Pancreas (tissue), 10 donors: ENCODE data around the gene CALML3. TPM values are rescaled to one million over a fixed set of nuclear protein-coding genes. Genes with fewer than 3 reads are reported as not detected.

ENCODE experiments used
- ATAC-seq, 4 donors: fragments of 200-7000 bp; cut with Tn5 transposase; one replicate each; pipeline versions ENCODE4 v1.8.0 to v1.9.1; 2020; ENCODE audit warnings: mild to moderate bottlenecking in 4 of 4, moderate library complexity in 4 of 4
- DNase-seq, 6 donors: peaks; one replicate each; pipeline ENCODE4 v3.0.0-alpha.2; 2020
- FAIRE-seq: peaks from 2 replicates; lab custom pipeline; 2012; peaks lifted over from hg19 to GRCh38; lab: Jason Lieb, UNC
- H3K27ac ChIP-seq, 4 donors: fragments of 200-600 bp; sonication (generic); 1 replicate in 3 of 4; 2 replicates in 1 of 4; pipeline versions ENCODE4 v1.5.0 to v1.8.0; 2020
- H3K27me3 ChIP-seq, 4 donors: fragments of 200-600 bp; one replicate each; pipeline ENCODE4 v1.8.0; 2021
- H3K36me3 ChIP-seq, 3 donors: fragments of 200-600 bp; sonication (generic) in 1 of 3; one replicate each; pipeline versions ENCODE4 v1.5.0 to v1.8.0; 2020 to 2021
- H3K4me1 ChIP-seq, 3 donors: fragments of 200-600 bp; one replicate each; pipeline ENCODE4 v1.8.0; 2021
- H3K4me3 ChIP-seq, 4 donors: fragments of 200-600 bp; sonication (generic) in 2 of 4; one replicate each; pipeline versions ENCODE4 v1.5.0 to v1.8.0; 2020 to 2021
- H3K9me3 ChIP-seq, 4 donors: fragments of 200-600 bp; one replicate each; pipeline ENCODE4 v1.8.0; 2021
- WGBS, 2 donors: extraction: QIAGEN DNeasy Blood & Tissue Kit; methylation state at CpG; one replicate each; pipeline ENCODE4 v1.1.7; 2013; 5-methylcytosine and 5-hydroxymethylcytosine counted together
- intact Hi-C, 3 donors: fragments of 100-400 bp; cut with DNase I; formaldehyde crosslinking; loops; one replicate each; pipeline versions ENCODE4 v1.11.1 to v1.14.2; 2022
- polyA plus RNA-seq, 2 donors: library from polyadenylated mRNA; stranded (reverse); fragments of 200-250 nt; gene quantifications; one replicate each; pipeline ENCODE4 v1.2.3, GENCODE V29; 2013
- total RNA-seq, 6 donors: library from RNA; stranded (reverse); fragmentation: NEBNext Ultra II Directional in 4 of 6; extraction: Animal tissue kit (Norgen Biotek cat#: 25700) in 4 of 6; gene quantifications; one replicate each; pipeline versions ENCODE4 v1.2.1 to v1.2.4, GENCODE V29; 2021 to 2023
- TF ChIP-seq, protein P1 (sequence below), 4 donors: fragments of 200-600 bp; sonication (generic) in 3 of 4; IDR thresholded peaks; one replicate each; pipeline versions ENCODE4 v1.5.0 to v1.8.0; 2021; ENCODE audit warnings: antibody characterized with exemption in 4 of 4
- donor health status: healthy with polysubstance abuse.
- donor health status: DM: no; HTN: no; CAD: no; lungs with moderate emphysema.
- donor health status: DM: no; HTN: no; CAD: no.
- donor health status: control.
- donor health status: control.
- donor health status: Bipolar disorder and iron deficiency.
- donor health status: DM: yes; HTN: yes; CAD: no.
- donor health status: DM: no; HTN: no; CAD: no.
- donor health status: DM: no; HTN: no; CAD: no.
- donor health status: DM: yes; HTN: yes; CAD: no.

Gene CALML3
- total and polyA plus RNA-seq, 8 donors = 0.05 to 0.08 TPM; not detected in 6

- FAIRE-seq = no peak
- Histone ChIP-seq H3K27me3 (no peaks in the 10 kb centered on the region), H3K9me3 (no peaks in the 10 kb centered on the region), H3K27ac (no peak overlapping the region), H3K4me1 (no peaks in the 10 kb centered on the region), H3K36me3 (no peaks in the 10 kb centered on the region), H3K4me3 (no peak overlapping the region)
- intact Hi-C loops = no loop called here
- 78 to 87% methylated on average over 3 of the region's 3 CpGs for WGBS, 2 donors
- DNase-seq = no peak
- ATAC-seq = no peak
- TF ChIP-seq, protein P1, sequence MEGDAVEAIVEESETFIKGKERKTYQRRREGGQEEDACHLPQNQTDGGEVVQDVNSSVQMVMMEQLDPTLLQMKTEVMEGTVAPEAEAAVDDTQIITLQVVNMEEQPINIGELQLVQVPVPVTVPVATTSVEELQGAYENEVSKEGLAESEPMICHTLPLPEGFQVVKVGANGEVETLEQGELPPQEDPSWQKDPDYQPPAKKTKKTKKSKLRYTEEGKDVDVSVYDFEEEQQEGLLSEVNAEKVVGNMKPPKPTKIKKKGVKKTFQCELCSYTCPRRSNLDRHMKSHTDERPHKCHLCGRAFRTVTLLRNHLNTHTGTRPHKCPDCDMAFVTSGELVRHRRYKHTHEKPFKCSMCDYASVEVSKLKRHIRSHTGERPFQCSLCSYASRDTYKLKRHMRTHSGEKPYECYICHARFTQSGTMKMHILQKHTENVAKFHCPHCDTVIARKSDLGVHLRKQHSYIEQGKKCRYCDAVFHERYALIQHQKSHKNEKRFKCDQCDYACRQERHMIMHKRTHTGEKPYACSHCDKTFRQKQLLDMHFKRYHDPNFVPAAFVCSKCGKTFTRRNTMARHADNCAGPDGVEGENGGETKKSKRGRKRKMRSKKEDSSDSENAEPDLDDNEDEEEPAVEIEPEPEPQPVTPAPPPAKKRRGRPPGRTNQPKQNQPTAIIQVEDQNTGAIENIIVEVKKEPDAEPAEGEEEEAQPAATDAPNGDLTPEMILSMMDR (IDR thresholded peaks at IDR 0.05) = no peak
Measured at GRCh38 chr10:5566614-5567013, 41.9 kb downstream of the CALML3 start.

DNA sequence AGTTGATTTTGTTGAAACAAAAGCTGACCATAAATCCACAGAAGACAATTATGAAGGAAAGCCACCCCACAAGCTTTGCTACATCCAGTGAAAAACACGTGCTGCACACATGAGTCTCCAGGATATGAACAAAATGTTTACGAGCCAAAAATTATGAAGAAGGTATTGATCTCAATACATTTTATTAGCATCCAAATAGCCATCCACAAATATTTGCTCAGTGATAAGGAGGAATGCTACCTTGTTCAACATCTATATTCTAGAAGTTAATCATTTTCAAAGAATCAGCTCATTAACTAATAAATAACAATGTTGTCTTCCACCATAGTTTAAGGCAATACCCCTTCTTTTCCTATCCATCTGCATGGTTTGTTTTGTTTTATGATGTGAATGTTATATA, 42.7 kb downstream of the CALML3 start:
- DNase-seq = no peak
- Histone ChIP-seq H3K4me3 (no peak overlapping the region), H3K4me1 (no peaks in the 10 kb centered on the region), H3K27me3 (no peaks in the 10 kb centered on the region), H3K36me3 (no peaks in the 10 kb centered on the region), H3K27ac (no peak overlapping the region), H3K9me3 (no peaks in the 10 kb centered on the region)
- FAIRE-seq = no peak
- no peak for ATAC-seq
- 45 to 54% methylated on average over 2 of the region's 2 CpGs for WGBS, 2 donors
- TF ChIP-seq, protein P1 (IDR thresholded peaks at IDR 0.05) = no peak
- intact Hi-C loops = no loop called here

DNA sequence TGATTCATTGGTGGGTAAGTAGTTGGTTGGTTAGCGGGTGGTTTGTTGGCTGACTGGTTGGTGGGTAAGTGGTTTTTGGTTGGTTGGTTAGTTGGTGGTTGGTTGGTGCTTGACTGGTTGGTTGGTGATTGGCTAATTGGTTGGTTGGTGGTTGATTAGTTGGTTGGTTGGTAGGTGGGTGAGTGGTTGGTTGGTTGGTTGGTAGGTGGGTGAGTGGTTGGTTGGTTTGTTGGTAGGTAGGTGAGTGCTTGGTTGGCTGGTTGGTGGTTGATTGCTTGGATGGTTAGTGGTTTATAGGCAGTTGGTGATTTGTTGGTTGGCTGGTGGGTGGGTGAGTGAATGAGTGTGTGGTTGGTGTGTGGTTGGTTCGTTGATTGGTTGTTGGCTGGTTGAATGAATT, 44.2 kb downstream of the CALML3 start:
- Histone ChIP-seq H3K27ac (no peak overlapping the region), H3K36me3 (no peaks in the 10 kb centered on the region), H3K27me3 (no peaks in the 10 kb centered on the region), H3K9me3 (no peaks in the 10 kb centered on the region), H3K4me1 (no peaks in the 10 kb centered on the region), H3K4me3 (no peak overlapping the region)
- intact Hi-C loops = no loop called here
- TF ChIP-seq, protein P1 (IDR thresholded peaks at IDR 0.05) = no peak
- no peak for FAIRE-seq
- WGBS, 2 donors = 94 to 98% methylated on average over 2 of the region's 2 CpGs
- DNase-seq = peak in 1 of 6 donors; percentile 15
- ATAC-seq = no peak

GRCh38 chr10:5569568-5569967, 44.8 kb downstream of the CALML3 start:
- TF ChIP-seq, protein P1 (IDR thresholded peaks at IDR 0.05) = no peak
- Histone ChIP-seq H3K4me3 (no peak overlapping the region), H3K9me3 (no peaks in the 10 kb centered on the region), H3K27me3 (no peaks in the 10 kb centered on the region), H3K4me1 (no peaks in the 10 kb centered on the region), H3K27ac (no peak overlapping the region), H3K36me3 (no peaks in the 10 kb centered on the region)
- intact Hi-C loops = no loop called here
- DNase-seq (no peak), ATAC-seq (no peak), FAIRE-seq (no peak)
- 74 to 81% methylated on average over 2 of the region's 2 CpGs for WGBS, 2 donors

DNA sequence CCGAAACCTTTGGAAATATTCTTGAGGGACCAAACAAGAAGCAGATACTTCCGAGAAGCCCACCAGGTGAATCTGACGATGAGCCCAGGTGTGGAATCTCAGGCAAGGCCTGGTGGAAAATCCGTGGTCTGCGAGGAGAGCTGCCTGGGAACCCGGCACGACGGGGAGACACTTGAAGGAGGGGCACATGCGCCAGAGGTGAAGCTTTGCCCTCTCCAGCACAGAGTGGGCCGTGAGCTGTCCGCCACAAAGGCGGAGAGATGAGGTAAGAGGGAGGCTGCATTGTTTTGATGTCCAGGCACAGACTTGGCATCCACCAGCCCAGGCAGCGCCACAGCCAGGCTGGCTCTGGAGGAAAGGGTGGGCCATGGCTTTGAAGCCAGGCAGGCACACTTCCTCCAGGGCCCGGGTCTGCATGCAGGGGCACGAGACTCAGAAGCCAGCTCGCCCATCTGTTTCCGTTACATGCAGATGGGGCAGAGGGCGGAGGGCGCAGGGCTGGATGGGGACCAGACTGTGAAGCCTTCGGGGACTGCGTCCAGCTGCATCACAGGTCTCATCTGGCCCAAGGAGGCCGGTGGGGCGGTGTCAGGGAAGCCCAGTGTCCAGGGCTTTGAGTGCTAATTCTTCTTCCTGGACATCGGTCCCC, 45.4 kb downstream of the CALML3 start:
- ATAC-seq = no peak
- intact Hi-C loops = no loop called here
- H3K36me3 ChIP-seq = no peaks in the 10 kb centered on the region
- H3K27me3 ChIP-seq = no peaks in the 10 kb centered on the region
- H3K4me3 ChIP-seq = no peak overlapping the region
- no peaks in the 10 kb centered on the region for H3K4me1 ChIP-seq
- FAIRE-seq = no peak
- peak in 1 of 6 donors; percentile 55 for DNase-seq
- 86 to 88% methylated on average over 24 of the region's 24 CpGs for WGBS, 2 donors
- no peaks in the 10 kb centered on the region for H3K9me3 ChIP-seq
- TF ChIP-seq, protein P1 (IDR thresholded peaks at IDR 0.05) = no peak
- no peak overlapping the region for H3K27ac ChIP-seq
